ENCODE data around the gene NTSR1.

DNA sequence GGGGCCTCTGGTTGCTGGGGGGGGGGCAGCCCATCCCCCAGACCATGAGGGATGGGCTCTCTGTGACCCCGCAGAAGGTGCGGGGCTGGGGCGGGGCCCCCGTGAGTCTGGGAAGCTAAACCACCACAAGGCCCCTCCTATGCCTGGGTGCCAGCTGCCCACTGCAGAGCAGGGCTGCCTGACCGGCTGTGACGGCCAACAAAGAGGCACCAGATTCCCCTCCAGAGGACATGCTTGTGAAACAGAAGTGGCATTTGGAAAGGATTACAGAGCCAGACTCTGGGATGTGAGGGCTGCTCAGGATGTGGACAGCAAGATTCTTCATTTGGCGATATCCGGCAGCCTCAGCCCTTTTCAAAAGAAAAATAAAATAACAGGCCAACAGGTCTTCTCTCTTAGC is 16.5 kb upstream of the NTSR1 start:
- no peak for TF ChIP-seq CTCF (conservative IDR thresholded peaks at IDR 0.05)
- no peak for TF ChIP-seq ZFX (IDR thresholded peaks at IDR 0.05)

Data from C4-2B (cell line).